KMS-11 (cell line): Measurements from ENCODE around the gene SDK2.
"Not testable (repeated sequence)": the region's sequence is repeated elsewhere in the genome, so short reads cannot be mapped to it uniquely, and the experiment has no call there.

ENCODE experiments used
- H2AFZ ChIP-seq: fragments of 200-600 bp; sonication (generic); 2 replicates; pipeline ENCODE4 v1.6.1; 2016; ENCODE audit warnings: antibody characterized with exemption, mixed run types, low read depth
- H3K27ac ChIP-seq: fragments of 200-600 bp; sonication (generic); 2 replicates; pipeline ENCODE4 v1.6.1; 2016; ENCODE audit warnings: mild to moderate bottlenecking, mixed run types
- H3K27me3 ChIP-seq: fragments of 200-600 bp; sonication (generic); 2 replicates; pipeline ENCODE4 v1.6.1; 2017; ENCODE audit warnings: mild to moderate bottlenecking, low read depth, mixed run types, moderate library complexity; ENCODE audit not compliant: insufficient read depth
- H3K36me3 ChIP-seq: fragments of 200-600 bp; sonication (generic); 2 replicates; pipeline ENCODE4 v1.6.1; 2017; ENCODE audit warnings: mild to moderate bottlenecking, mixed run types; ENCODE audit not compliant: insufficient read depth
- H3K4me1 ChIP-seq: fragments of 200-600 bp; sonication (generic); 2 replicates; pipeline ENCODE4 v1.6.1; 2016; ENCODE audit warnings: mild to moderate bottlenecking, low read depth, mixed run types; ENCODE audit not compliant: poor library complexity, severe bottlenecking
- H3K4me2 ChIP-seq: fragments of 200-600 bp; sonication (generic); 2 replicates; pipeline ENCODE4 v1.7.0; 2016; ENCODE audit warnings: mild to moderate bottlenecking, mixed run types
- H3K4me3 ChIP-seq: fragments of 200-600 bp; sonication (generic); IDR thresholded peaks from 2 replicates; pipeline ENCODE4 v1.6.1; 2017; ENCODE audit warnings: low read depth, low read length, mixed read lengths; ENCODE audit not compliant: insufficient read depth
- H3K79me2 ChIP-seq: fragments of 200-600 bp; sonication (generic); 2 replicates; pipeline ENCODE4 v1.6.1; 2016; ENCODE audit warnings: low read depth, mixed run types; ENCODE audit not compliant: insufficient read depth
- H3K9ac ChIP-seq: fragments of 200-600 bp; sonication (generic); 2 replicates; pipeline ENCODE4 v1.6.1; 2016; ENCODE audit warnings: mild to moderate bottlenecking, mixed run types
- H4K20me1 ChIP-seq: fragments of 200-600 bp; sonication (generic); 2 replicates; pipeline ENCODE4 v1.6.1; 2016; ENCODE audit warnings: mild to moderate bottlenecking, mixed run types; ENCODE audit not compliant: insufficient read depth
- TF ChIP-seq, protein P1 (sequence below): fragments of 200-600 bp; sonication (generic); conservative IDR thresholded peaks from 2 replicates; pipeline ENCODE4 v1.6.1; 2017; ENCODE audit warnings: low read depth, mild to moderate bottlenecking, antibody characterized with exemption, low read length, moderate library complexity, mixed read lengths

The SDK2 gene

DNA sequence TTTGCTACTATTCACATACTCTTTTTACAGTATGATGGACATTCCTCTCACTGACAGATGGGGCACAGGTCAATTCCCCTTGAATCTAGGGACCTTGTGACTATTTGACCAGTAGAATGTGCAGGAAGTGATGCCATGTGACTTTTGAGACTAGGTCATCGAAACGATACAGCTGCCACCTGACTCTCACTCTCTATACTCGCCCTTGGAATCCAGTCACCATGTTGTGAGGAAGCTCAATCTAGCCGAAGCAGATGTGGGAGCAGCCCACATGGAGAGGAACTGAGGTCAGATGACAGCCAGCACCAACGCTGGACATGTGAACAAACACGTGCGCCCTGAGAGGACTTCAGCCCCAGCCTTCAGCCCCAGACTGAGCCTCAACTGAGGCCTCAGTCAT is 184.3 kb downstream of the SDK2 start:
- H3K9ac ChIP-seq: no peak overlapping the region
- no peaks in the 10 kb centered on the region for H3K79me2 ChIP-seq
- no peak overlapping the region for H3K4me3 ChIP-seq
- H2AFZ ChIP-seq: no peak overlapping the region
- H4K20me1 ChIP-seq: no peaks in the 10 kb centered on the region
- H3K36me3 ChIP-seq: no peaks in the 10 kb centered on the region
- H3K27me3 ChIP-seq: peaks cover 28% of the 10 kb centered on the region; the same call in 1 of the 2 replicates
- H3K4me2 ChIP-seq: no peak overlapping the region
- TF ChIP-seq, protein P1, sequence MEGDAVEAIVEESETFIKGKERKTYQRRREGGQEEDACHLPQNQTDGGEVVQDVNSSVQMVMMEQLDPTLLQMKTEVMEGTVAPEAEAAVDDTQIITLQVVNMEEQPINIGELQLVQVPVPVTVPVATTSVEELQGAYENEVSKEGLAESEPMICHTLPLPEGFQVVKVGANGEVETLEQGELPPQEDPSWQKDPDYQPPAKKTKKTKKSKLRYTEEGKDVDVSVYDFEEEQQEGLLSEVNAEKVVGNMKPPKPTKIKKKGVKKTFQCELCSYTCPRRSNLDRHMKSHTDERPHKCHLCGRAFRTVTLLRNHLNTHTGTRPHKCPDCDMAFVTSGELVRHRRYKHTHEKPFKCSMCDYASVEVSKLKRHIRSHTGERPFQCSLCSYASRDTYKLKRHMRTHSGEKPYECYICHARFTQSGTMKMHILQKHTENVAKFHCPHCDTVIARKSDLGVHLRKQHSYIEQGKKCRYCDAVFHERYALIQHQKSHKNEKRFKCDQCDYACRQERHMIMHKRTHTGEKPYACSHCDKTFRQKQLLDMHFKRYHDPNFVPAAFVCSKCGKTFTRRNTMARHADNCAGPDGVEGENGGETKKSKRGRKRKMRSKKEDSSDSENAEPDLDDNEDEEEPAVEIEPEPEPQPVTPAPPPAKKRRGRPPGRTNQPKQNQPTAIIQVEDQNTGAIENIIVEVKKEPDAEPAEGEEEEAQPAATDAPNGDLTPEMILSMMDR: no peak
- no peaks in the 10 kb centered on the region for H3K4me1 ChIP-seq
- no peak overlapping the region for H3K27ac ChIP-seq

DNA sequence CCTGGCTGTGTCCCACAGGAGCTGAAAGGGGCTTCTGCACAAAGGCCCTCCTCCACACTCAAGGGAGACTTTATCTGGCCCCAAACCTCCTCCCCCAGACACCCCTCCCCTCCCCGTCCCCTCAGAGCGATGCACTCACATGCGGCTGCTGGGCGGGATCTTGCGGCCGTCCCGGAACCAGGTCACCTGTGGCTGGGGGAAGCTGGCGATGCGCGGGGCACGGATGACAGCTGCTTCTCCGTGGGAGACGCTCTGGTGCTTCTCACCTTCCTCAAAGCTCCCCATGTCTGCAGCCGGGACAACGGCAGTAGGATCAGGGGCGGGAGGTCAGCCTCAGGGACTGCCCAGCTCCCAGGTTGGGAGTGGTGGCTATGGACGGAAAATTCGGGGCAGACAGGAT is 188.5 kb downstream of the SDK2 start:
- Histone ChIP-seq H3K4me2 (no peak overlapping the region), H4K20me1 (no peaks in the 10 kb centered on the region), H3K79me2 (no peaks in the 10 kb centered on the region), H3K4me3 (no peak overlapping the region), H3K27ac (no peak overlapping the region), H3K9ac (no peak overlapping the region), H2AFZ (no peak overlapping the region), H3K4me1 (no peaks in the 10 kb centered on the region), H3K36me3 (no peaks in the 10 kb centered on the region), H3K27me3 (peaks cover 41% of the 10 kb centered on the region; the same call in 1 of the 2 replicates)
- TF ChIP-seq, protein P1: no peak

DNA sequence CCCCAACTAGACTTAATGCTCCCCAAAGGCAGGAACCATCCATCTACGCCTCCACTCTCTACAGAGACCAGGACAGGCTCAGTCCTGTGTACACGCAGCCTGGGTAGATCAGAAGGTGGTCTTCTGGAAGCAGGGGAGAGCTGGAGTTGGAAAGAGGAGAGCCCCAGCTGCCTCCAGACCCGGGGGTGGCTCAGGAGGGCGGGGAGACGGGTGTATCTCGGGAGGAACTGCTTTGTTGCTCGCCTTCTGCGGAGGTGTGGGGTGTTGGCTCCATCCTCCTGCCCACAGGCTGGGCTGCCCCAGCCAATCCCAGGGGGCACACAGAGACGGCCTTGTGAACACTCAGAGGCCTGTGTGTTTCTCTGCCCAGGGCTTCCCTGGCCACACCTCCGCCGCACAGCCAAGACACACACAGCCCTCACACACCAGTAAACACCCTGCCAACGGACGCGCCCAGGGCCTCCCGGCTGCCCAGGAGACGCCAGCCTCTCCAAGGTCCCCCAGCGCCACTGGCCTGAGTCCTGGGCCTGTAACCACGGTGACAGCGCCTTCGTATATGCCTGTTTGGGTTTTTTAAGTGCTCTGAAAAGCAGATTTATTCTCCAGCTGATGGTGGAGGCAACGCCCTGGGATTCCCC is 189.1 kb downstream of the SDK2 start:
- TF ChIP-seq, protein P1: no peak
- H3K27me3 ChIP-seq: peaks cover 37% of the 10 kb centered on the region; the same call in 1 of the 2 replicates
- no peak overlapping the region for H3K27ac ChIP-seq
- no peaks in the 10 kb centered on the region for H3K79me2 ChIP-seq
- H3K4me3 ChIP-seq: no peak overlapping the region
- no peaks in the 10 kb centered on the region for H3K4me1 ChIP-seq
- no peak overlapping the region for H3K4me2 ChIP-seq
- no peaks in the 10 kb centered on the region for H4K20me1 ChIP-seq
- H3K36me3 ChIP-seq: no peaks in the 10 kb centered on the region
- no peak overlapping the region for H3K9ac ChIP-seq
- no peak overlapping the region for H2AFZ ChIP-seq

- not testable (repeated sequence) for H3K4me2 ChIP-seq, H3K79me2 ChIP-seq, H2AFZ ChIP-seq, H3K36me3 ChIP-seq, H3K9ac ChIP-seq, H3K27ac ChIP-seq, H4K20me1 ChIP-seq, H3K4me1 ChIP-seq, H3K4me3 ChIP-seq
- H3K27me3 ChIP-seq: peaks cover 38% of the 10 kb centered on the region; the same call in 1 of the 2 replicates
Observed at GRCh38 chr17:73453494-73453893, 190.8 kb downstream of the SDK2 start.

- H3K27me3 ChIP-seq: peaks cover 38% of the 10 kb centered on the region; the same call in 1 of the 2 replicates
- H3K36me3 ChIP-seq: no peaks in the 10 kb centered on the region
- H3K79me2 ChIP-seq: no peaks in the 10 kb centered on the region
- H3K4me3 ChIP-seq: no peak overlapping the region
- no peak overlapping the region for H3K4me2 ChIP-seq
- H3K27ac ChIP-seq: no peak overlapping the region
- H4K20me1 ChIP-seq: no peaks in the 10 kb centered on the region
- TF ChIP-seq, protein P1: no peak
- H3K9ac ChIP-seq: no peak overlapping the region
- no peaks in the 10 kb centered on the region for H3K4me1 ChIP-seq
- H2AFZ ChIP-seq: no peak overlapping the region; the same call in 1 of the 2 replicates
Observed at GRCh38 chr17:73453090-73453489, 191.2 kb downstream of the SDK2 start.
